Activated CD4-positive, CD25-positive, alpha-beta regulatory T cell (primary cell): ENCODE data around the gene SPATA7.

ENCODE experiments used
- DNase-seq, 4 experiments: peaks; one replicate each; lab custom pipeline; 2025; lab: John Stamatoyannopoulos, UW

The SPATA7 gene

DNA sequence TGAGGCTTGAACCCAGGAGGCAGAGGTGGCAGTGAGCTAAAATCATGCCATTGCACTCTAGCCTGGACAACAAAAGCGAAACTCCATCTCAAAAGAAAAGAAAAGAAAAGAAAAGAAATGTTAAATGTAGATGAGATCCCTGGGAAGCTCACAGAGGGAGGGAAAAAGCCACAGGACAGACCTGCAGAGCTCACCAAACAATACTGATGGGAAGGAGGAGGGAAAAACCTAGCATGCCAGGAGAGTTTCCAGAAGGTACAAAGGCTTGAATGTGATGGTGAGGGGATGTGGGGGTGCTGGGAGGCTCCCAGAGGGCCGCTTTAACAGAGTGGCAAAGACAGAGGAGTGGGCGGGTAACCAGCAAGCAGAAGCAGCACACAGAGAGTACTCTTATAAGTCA, 97.1 kb downstream of the SPATA7 start:
- no peak for DNase-seq
